GM10266 (cell line): ENCODE results near the gene ZER1.
"Not testable (repeated sequence)": the region's sequence is repeated elsewhere in the genome, so short reads cannot be mapped to it uniquely, and the experiment has no call there.

ENCODE experiments used
- DNase-seq: peaks from one replicate; pipeline ENCODE4 v3.0.0; 2012; ENCODE audit errors: extremely low spot score
- TF ChIP-seq, protein P1 (sequence below): IDR thresholded peaks from 2 replicates; pipeline ENCODE4 v1.5.1; 2012; ENCODE audit warnings: mild to moderate bottlenecking, low read depth; ENCODE audit not compliant: control insufficient read depth, insufficient read depth; ENCODE audit errors: missing control alignments

Gene ZER1

DNA sequence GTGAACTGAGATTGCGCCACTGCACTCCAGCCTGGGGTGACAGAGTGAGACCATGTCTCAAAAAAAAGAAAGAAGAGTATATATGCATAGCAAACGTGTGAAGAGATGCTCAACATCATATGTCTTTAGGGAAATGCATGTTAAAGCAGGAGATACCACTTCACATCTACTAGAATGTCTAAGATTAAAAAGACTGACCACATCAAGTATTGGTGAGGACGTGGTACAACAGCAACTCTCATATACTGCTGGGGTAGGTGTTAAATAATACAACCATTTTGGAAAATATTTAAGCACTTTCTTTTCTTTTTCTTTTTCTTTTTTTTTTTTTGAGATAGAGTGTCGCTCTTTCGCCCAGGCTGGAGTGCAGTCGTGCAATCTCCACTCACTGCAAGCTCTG, 13.7 kb upstream of the ZER1 start:
- TF ChIP-seq, protein P1, sequence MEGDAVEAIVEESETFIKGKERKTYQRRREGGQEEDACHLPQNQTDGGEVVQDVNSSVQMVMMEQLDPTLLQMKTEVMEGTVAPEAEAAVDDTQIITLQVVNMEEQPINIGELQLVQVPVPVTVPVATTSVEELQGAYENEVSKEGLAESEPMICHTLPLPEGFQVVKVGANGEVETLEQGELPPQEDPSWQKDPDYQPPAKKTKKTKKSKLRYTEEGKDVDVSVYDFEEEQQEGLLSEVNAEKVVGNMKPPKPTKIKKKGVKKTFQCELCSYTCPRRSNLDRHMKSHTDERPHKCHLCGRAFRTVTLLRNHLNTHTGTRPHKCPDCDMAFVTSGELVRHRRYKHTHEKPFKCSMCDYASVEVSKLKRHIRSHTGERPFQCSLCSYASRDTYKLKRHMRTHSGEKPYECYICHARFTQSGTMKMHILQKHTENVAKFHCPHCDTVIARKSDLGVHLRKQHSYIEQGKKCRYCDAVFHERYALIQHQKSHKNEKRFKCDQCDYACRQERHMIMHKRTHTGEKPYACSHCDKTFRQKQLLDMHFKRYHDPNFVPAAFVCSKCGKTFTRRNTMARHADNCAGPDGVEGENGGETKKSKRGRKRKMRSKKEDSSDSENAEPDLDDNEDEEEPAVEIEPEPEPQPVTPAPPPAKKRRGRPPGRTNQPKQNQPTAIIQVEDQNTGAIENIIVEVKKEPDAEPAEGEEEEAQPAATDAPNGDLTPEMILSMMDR = no peak
- DNase-seq = no peak

DNA sequence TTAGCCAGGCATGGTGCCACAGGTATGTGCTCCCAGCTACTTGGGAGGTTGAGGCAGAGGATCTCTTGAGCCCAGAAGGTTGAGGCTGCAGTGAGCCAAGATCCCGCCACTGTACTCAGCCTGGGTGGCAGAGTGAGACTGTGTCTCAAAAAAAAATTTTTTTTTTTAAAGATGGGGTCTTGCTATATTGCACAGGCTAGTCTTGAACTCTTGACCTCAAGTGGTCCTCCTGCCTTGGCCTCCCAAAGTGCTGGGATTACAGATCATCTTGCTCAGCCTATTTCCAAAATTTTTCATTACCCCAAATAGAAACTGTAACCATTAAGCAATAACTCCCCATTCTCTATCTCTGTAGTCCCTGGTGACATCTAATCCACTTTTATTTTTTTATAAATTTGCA, 10.9 kb upstream of the ZER1 start:
- TF ChIP-seq, protein P1 = no peak
- DNase-seq = no peak

DNA sequence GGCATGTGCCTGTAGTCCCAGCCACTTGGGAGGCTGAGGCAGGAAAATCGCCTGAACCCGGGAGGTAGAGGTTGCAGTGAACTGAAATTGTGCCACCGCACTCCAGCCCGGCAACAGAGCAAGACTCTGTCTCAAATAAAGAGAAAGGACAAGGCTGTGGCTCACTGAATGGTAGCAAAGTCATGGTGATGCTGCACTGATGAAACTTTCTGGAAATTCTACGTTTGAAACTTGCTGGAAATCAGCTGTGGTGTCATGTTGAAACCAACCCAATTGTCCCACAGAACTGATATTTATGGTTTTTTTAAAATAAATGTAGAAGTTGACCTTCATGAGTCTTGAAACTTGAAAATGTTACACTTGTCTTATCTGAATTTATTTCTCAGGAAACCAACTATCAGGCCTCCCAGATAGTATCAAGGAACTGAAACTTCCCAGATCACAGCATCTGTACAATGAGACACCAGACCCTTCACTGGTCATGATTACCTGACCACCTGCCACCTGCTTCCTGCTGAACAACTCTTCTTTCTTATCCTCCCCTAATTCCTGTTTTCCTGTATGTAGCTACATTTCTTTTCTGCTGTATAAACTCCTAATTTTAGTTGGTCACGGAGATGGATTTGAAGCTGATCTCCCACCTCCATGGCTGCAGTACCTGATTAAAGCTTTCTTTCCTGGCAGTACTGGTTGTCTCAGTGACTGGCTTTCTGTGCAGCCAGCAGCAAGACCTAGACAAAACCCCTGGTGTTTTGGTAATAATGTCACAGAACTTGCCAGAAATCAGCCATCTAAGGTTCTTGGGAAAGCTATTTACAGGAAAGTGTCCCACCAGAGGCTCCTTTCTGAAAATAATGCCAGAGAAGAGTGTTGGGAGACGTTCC, 9.7 kb upstream of the ZER1 start:
- DNase-seq = no peak
- TF ChIP-seq, protein P1 = no peak

DNA sequence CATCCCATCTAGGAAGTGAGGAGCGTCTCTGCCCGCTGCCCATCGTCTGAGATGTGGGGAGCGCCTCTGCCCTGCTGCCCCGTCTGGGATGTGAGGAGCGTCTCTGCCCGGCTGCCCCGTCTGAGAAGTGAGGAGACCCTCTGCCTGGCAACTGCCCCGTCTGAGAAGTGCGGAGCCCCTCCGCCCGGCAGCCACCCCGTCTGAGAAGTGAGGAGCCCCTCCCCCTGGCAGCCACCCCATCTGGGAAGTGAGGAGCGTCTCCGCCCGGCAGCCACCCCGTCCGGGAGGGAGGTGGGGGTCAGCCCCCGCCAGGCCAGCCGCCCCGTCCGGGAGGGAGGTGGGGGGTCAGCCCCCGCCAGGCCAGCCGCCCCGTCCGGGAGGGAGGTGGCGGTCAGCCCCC, 8.4 kb upstream of the ZER1 start:
- DNase-seq = not testable (repeated sequence)

DNA sequence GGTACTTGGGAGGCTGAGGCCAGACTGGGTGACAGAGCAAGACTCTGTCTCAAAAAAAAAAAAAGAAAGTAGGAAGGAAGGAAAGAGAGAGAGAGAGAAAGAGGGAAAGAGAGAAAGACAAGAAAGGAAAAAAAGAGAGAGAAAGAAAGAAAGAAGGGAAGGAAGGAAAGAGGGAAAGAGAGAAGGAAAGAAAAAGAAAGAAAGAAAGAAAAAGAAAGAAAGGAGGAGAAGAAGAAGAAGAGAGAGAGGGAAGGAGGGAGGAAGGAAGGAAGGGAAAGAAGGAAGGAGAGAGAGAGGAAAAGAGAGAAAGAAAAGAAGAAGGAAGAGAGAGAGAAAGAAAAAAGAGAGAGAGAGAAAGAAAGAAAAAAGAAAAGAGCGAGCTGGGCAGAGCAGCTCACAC, 3.1 kb upstream of the ZER1 start:
- no peak for DNase-seq
- TF ChIP-seq, protein P1 = no peak

DNA sequence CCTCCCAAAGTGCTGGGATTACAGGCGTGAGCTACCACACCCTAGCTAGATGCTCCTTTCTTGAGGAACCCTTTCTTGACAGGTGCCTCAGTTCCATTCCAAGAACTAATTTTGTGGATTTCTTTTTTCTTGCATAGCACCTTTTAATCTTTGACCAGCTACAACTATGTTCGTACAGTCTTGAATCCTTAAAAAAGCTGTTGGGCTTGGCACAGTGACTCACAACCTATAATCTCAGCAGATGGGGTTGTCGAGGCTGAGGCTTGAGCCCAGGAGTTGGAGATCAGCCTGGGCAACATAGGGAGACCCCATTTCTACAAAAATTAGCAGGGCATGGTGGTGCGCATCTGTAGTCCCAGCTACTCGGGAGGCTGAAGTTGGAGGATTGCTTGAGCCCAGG, 1.3 kb upstream of the ZER1 start:
- TF ChIP-seq, protein P1 = no peak
- no peak for DNase-seq

DNA sequence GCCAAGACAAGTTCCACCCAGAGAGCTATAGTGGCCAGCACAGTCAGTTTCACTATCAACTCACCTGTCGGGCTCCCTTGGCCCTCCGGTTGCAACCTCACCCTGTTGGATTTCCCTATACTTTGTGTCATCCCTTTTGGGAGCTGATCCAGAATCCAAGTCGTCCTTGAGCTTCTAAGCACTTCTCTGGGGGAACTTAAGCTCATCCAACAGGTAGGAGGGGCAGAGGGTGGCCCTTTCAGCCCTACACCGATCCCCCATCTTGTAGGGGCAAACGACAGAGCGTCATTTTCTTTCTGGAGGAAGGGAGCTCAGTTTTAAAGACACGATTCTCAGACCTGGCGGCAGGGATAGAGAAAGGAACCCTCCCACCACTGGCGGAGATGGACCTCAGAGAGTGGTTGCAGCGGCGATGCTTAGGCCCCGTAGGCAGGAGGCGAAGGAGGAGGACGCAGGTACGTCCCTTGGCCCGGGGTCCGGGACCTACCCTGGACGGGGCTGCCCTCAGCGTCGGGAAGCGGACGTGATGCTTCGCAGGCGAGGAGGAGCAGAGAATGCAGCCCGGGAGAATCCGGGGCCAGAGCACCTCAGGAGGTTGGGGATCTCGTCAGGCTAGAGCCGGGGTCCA, 519 bp downstream of the ZER1 start:
- TF ChIP-seq, protein P1 = no peak
- peak; percentile 54 for DNase-seq
